ENCODE data around the gene CBARP.

DNA sequence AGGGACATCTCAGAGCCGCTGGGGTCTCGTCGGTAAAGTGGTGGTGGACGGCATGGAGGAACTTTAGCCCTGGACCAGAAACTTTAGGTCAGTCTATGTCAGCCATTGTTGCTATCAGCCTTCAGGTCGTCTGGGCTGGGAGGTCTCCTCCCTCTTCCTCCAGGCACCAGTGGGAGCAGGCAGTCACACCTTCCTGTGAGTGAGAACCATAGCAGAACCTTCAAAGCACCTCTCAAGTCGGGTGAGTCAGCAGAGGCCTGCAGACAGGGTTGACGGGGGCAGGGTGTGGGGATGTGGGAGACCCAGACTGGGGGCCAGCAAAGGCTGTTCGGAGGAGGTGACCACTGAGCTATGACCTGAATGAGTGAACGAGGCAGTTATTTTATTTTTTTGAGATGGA, 48.4 kb downstream of the CBARP start:
- TF ChIP-seq TCF7L2 (IDR thresholded peaks at IDR 0.05; ENCODE audit: low read depth, low read length) (no peak), POLR2A (IDR thresholded peaks at IDR 0.05; ENCODE audit: insufficient read depth in 1 of 2, low read depth in 2 of 2, low read length in 2 of 2) (no peak), HDAC2 (CRISPR knock-in tag; IDR thresholded peaks at IDR 0.05) (no peak), NR3C1 (CRISPR knock-in tag; IDR thresholded peaks at IDR 0.05) (no peak), RXRA (CRISPR knock-in tag; IDR thresholded peaks at IDR 0.05) (no peak)
- TF ChIP-seq, protein P1, sequence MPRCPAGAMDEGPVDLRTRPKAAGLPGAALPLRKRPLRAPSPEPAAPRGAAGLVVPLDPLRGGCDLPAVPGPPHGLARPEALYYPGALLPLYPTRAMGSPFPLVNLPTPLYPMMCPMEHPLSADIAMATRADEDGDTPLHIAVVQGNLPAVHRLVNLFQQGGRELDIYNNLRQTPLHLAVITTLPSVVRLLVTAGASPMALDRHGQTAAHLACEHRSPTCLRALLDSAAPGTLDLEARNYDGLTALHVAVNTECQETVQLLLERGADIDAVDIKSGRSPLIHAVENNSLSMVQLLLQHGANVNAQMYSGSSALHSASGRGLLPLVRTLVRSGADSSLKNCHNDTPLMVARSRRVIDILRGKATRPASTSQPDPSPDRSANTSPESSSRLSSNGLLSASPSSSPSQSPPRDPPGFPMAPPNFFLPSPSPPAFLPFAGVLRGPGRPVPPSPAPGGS (CRISPR knock-in tag; IDR thresholded peaks at IDR 0.05) = no peak
- TF ChIP-seq, protein P2, sequence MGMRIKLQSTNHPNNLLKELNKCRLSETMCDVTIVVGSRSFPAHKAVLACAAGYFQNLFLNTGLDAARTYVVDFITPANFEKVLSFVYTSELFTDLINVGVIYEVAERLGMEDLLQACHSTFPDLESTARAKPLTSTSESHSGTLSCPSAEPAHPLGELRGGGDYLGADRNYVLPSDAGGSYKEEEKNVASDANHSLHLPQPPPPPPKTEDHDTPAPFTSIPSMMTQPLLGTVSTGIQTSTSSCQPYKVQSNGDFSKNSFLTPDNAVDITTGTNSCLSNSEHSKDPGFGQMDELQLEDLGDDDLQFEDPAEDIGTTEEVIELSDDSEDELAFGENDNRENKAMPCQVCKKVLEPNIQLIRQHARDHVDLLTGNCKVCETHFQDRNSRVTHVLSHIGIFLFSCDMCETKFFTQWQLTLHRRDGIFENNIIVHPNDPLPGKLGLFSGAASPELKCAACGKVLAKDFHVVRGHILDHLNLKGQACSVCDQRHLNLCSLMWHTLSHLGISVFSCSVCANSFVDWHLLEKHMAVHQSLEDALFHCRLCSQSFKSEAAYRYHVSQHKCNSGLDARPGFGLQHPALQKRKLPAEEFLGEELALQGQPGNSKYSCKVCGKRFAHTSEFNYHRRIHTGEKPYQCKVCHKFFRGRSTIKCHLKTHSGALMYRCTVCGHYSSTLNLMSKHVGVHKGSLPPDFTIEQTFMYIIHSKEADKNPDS (CRISPR knock-in tag; IDR thresholded peaks at IDR 0.05) = no peak
